Brain pericyte (primary cell): ENCODE results near the gene STX19.
"Not testable (repeated sequence)": the region's sequence is repeated elsewhere in the genome, so short reads cannot be mapped to it uniquely, and the experiment has no call there.

ENCODE experiments used
- DNase-seq: peaks from one replicate; pipeline ENCODE4 v3.0.0-alpha.2; 2012; ENCODE audit warnings: low read depth, low spot score

The STX19 gene

DNA sequence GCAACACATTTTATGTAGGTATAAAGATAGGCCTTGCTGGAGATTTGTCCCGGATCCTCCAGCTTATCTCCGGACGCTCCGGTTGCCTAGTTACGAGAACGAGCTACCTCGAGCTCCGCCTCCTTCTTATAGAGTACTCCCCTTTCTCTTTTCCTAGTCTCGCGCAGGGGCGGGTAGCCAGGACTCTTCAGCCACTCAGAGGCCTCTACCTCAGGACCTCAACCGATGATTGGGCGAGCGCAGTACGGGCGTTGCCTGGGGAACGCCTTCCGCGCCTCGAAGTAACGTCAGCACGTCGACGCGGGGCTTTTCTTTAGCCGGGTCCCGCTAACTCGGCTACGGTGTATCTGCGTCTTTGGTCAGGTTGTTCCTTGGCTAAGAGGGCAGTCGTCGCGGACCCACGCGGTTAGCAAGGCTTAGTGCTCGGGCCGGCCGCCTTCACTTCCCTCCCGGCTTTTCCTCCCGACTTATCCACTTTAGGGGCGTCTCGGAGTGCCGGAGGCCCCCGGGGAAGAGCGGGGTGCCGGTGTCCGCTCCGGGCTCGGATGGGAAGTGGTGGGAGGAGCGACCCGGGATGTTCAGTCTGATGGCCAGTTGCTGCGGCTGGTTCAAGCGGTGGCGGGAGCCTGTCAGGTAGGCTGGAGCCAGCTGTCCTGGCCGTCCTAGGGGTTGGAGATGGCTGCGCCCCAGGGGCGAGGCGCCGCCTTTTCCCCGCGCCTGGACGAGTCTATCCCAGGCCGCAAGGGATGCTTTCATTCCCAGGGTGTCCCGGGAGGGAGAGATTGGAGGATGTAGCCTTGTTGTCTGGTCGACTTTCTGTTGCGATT, 48.3 kb downstream of the STX19 start, which contains the start of gene ARL13B:
ARL13B (plus strand) TSS at position 306 of the 827 bp plus-strand sequence; CDS start at position 575, 269 bp downstream.
- peak; percentile 92 for DNase-seq

DNA sequence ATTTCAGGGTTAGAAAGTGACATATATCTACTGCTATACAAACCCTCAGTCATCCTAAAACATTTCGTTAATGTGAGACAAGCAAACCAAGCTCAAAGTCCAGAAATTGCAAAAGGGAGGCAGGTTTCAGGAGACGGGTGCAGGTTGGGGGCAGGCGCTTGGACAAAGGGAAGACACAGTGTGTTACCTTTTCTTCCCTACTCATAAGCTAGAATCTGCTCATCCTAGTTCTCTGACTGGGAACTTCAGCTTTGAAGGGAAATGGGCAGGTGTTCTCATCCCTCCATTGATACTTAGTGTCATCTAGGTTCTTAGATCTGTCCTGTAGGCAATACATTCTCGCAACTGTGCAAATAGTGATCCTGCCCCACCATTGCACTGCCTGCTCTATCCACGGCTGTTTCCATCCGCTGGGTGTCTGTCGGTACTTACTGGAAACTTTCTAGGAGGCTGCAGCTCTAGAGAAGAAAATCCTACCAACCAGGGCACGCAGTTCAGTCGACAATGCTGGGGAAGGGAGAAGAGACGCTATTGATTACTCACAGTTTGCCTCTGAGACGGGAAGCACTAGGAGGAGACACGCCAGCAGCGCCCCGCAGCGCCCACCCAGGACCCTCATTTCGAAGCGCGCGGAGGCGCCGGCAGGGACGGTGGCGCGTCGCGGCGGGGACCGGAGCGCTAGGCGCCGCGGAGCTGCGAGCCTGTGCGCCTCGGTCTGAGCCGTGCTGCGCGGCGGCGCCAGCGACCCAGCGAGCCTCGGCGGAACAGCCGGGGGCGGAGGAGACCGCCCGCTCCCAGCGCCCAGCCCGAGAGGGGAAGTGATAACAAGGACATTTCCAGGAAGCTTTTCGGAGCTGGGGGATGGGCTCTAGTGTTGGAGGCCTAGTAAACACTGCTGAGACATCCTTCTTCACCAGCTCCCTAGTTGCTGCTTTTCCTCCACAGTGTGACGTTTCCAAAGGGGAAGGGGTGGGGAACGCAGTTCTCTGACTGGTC, 55.0 kb downstream of the STX19 start, which contains the start of gene PROS1:
PROS1 (minus strand) TSS at position 766 of the 996 bp plus-strand sequence; CDS start at position 619, 147 bp downstream.
- DNase-seq = peak; percentile 47

DNA sequence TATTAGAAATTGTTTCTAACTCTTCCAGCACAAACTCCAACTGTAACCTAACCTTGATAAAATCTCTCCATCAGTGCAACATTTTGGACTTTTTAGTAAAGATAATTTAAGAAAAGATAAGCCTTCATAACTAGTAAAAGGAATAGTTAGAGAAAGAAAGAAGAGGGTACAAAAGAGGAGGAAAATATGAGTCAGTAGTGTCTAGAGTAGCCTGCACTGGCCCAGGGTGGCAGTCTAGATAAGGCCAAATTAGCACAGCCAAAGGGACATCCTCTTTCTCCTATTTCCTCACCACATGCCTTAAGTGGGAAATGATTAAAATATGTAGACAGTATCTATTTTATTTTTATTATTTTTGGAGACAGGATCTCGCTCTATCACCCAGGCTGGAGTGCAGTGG, 58.4 kb downstream of the STX19 start:
- no peak for DNase-seq

DNA sequence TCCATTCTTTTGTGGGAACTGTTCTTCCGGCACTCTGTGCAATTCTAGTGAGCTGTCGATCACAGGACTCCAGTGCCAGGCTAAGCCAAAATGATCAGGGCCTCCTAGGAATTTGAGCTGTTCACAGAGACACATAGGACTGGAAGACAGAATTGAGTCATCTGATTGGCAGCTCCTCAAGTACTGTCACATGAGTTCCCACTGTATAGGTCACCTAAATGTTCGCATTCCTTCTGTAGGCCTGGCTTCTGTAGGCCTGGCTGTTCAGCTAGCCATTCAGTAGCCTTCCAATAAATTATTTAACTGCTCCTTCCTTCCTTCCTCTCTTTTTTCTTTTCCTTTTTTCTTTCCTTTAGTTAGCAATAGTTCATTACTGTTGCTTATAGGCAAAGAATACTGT, 59.0 kb downstream of the STX19 start:
- DNase-seq = no peak

DNA sequence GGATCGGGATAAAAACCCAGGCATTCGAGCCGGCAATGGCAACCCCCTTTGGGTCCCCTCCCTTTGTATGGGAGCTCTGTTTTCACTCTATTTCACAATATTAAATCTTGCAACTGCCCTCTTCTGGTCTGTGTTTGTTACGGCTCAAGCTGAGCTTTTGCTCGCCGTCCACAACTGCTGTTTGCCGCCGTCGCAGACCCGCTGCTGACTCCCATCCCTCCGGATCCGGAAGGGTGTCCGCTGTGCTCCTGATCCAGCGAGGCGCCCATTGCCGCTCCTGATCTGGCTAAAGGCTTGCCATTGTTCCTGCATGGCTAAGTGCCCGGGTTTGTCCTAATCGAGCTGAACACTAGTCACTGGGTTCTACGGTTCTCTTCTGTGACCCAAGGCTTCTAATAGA, 63.3 kb downstream of the STX19 start:
- not testable (repeated sequence) for DNase-seq
